Esophagus squamous epithelium (tissue), 4 donors: ENCODE measurements around the gene WSCD1.

ENCODE experiments used
- POLR2A ChIP-seq, 4 donors: fragments of 450-650 bp; IDR thresholded peaks; one replicate each; pipeline ENCODE4 v1.6.1; 2017; ENCODE audit warnings: antibody characterized with exemption in 4 of 4, mild to moderate bottlenecking in 4 of 4, moderate library complexity in 3 of 4
- TF ChIP-seq, protein P1 (sequence below), 6 experiments: fragments of 450-650 bp in 4 of 6; fragments of 200-600 bp in 2 of 6; sonication (generic) in 2 of 6; IDR thresholded peaks; one replicate each; pipeline ENCODE4 v1.5.1; 2016 to 2019; ENCODE audit warnings: antibody characterized with exemption in 6 of 6, mild to moderate bottlenecking in 4 of 6, moderate library complexity in 4 of 6

DNA sequence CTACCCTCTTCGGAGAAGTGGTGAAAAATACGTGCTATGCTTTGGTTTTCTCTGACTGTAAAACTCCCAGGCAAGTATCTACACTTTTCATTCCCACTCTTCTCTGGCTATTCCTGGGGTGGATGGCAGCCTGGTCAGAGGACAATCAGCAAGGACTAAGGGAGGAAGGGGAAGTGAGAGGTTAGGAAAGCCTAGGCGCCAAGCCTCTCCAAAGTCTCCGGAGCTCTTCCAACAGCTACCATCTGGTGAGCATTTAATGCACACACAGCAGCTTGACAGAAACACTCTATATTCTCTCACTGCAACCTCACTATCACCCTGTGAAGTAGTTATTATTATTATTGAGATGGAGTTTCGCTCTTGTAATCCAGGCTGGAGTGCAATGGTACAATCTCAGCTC is 65.1 kb downstream of the WSCD1 start:
- TF ChIP-seq, protein P1, sequence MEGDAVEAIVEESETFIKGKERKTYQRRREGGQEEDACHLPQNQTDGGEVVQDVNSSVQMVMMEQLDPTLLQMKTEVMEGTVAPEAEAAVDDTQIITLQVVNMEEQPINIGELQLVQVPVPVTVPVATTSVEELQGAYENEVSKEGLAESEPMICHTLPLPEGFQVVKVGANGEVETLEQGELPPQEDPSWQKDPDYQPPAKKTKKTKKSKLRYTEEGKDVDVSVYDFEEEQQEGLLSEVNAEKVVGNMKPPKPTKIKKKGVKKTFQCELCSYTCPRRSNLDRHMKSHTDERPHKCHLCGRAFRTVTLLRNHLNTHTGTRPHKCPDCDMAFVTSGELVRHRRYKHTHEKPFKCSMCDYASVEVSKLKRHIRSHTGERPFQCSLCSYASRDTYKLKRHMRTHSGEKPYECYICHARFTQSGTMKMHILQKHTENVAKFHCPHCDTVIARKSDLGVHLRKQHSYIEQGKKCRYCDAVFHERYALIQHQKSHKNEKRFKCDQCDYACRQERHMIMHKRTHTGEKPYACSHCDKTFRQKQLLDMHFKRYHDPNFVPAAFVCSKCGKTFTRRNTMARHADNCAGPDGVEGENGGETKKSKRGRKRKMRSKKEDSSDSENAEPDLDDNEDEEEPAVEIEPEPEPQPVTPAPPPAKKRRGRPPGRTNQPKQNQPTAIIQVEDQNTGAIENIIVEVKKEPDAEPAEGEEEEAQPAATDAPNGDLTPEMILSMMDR (IDR thresholded peaks at IDR 0.05) = no peak
- no peak for TF ChIP-seq POLR2A (IDR thresholded peaks at IDR 0.05)
